Glutamatergic neuron (in vitro differentiated cells): ENCODE data around the gene CACNG5. TPM values are rescaled to one million over a fixed set of nuclear protein-coding genes. Genes with fewer than 3 reads are reported as not detected.

Experiments used
- DNase-seq: peaks from one replicate; pipeline ENCODE4 v3.0.0; 2022
- H3K27ac Mint-ChIP-seq: one replicate; pipeline ENCODE4 v1.8.0; 2020; ENCODE audit warnings: mild to moderate bottlenecking, mixed read lengths, inconsistent platforms; ENCODE audit not compliant: unreplicated experiment
- H3K27me3 Mint-ChIP-seq: one replicate; pipeline ENCODE4 v1.8.0; 2020; ENCODE audit warnings: mild to moderate bottlenecking, moderate library complexity, mixed read lengths, inconsistent platforms; ENCODE audit not compliant: unreplicated experiment
- H3K36me3 Mint-ChIP-seq: one replicate; pipeline ENCODE4 v1.8.0; 2020; ENCODE audit warnings: mild to moderate bottlenecking, mixed read lengths, inconsistent platforms; ENCODE audit not compliant: unreplicated experiment
- H3K4me1 Mint-ChIP-seq: one replicate; pipeline ENCODE4 v1.8.0; 2020; ENCODE audit warnings: mild to moderate bottlenecking, low read depth, mixed read lengths, inconsistent platforms; ENCODE audit not compliant: unreplicated experiment
- H3K4me3 Mint-ChIP-seq: one replicate; pipeline ENCODE4 v1.8.0; 2020; ENCODE audit warnings: mild to moderate bottlenecking, mixed read lengths, inconsistent platforms; ENCODE audit not compliant: unreplicated experiment
- H3K9me3 Mint-ChIP-seq: one replicate; pipeline ENCODE4 v1.8.0; 2020; ENCODE audit warnings: mild to moderate bottlenecking, moderate library complexity, mixed read lengths, inconsistent platforms; ENCODE audit not compliant: unreplicated experiment
- CTCF ChIP-seq: fragments of 200-600 bp; sonication (generic); IDR thresholded peaks from one replicate; pipeline ENCODE4 v1.5.0; 2021; ENCODE audit not compliant: partially characterized antibody, unreplicated experiment
- total RNA-seq: library from RNA; stranded (reverse); fragmentation: NEBNext Ultra II Directional; extraction: Animal tissue kit (Norgen Biotek cat#: 25700); gene quantifications from one replicate; pipeline ENCODE4 v1.2.1, GENCODE V29; 2021; ENCODE audit not compliant: unreplicated experiment

CACNG5 gene
- total RNA-seq, 1 donor from 2014 or later = 45.1 TPM

- Mint-ChIP-seq H3K36me3 (no peaks in the 10 kb centered on the region), H3K27ac (no peak overlapping the region), H3K27me3 (peaks cover 4% of the 10 kb centered on the region), H3K9me3 (peaks cover 1% of the 10 kb centered on the region), H3K4me3 (no peak overlapping the region), H3K4me1 (peaks cover 22% of the 10 kb centered on the region)
- no peak for TF ChIP-seq CTCF
- DNase-seq = no peak
Measured at GRCh38 chr17:66803474-66803951, 31.4 kb upstream of the CACNG5 start.

- TF ChIP-seq CTCF = no peak
- Mint-ChIP-seq H3K4me3 (no peak overlapping the region), H3K4me1 (peaks cover 22% of the 10 kb centered on the region), H3K36me3 (no peaks in the 10 kb centered on the region), H3K9me3 (peaks cover 1% of the 10 kb centered on the region), H3K27ac (no peak overlapping the region), H3K27me3 (peaks cover 4% of the 10 kb centered on the region)
- DNase-seq = no peak
Measured at GRCh38 chr17:66805567-66805966, 29.4 kb upstream of the CACNG5 start.

- TF ChIP-seq CTCF = no peak
Measured at GRCh38 chr17:66807182-66807581, 27.7 kb upstream of the CACNG5 start.

GRCh38 chr17:66809408-66809807 lies 25.5 kb upstream of the CACNG5 start:
- Mint-ChIP-seq H3K27ac (no peak overlapping the region), H3K36me3 (peaks cover 5% of the 10 kb centered on the region), H3K4me3 (no peak overlapping the region), H3K9me3 (peaks cover 5% of the 10 kb centered on the region), H3K27me3 (peaks cover 13% of the 10 kb centered on the region), H3K4me1 (peaks cover 33% of the 10 kb centered on the region)
- no peak for TF ChIP-seq CTCF
- DNase-seq = no peak

More at GRCh38 chr17:66807182-66807581, 27.7 kb upstream of the CACNG5 start:
- Mint-ChIP-seq H3K4me3 (no peak overlapping the region), H3K4me1 (peaks cover 22% of the 10 kb centered on the region), H3K36me3 (no peaks in the 10 kb centered on the region), H3K9me3 (peaks cover 1% of the 10 kb centered on the region), H3K27me3 (peaks cover 7% of the 10 kb centered on the region), H3K27ac (no peak overlapping the region)
- DNase-seq = no peak

GRCh38 chr17:66810951-66811682 lies 23.8 kb upstream of the CACNG5 start:
- no peak for TF ChIP-seq CTCF
- Mint-ChIP-seq H3K27ac (no peak overlapping the region), H3K27me3 (peaks cover 13% of the 10 kb centered on the region), H3K4me1 (peaks cover 29% of the 10 kb centered on the region), H3K4me3 (no peak overlapping the region), H3K9me3 (peaks cover 5% of the 10 kb centered on the region), H3K36me3 (peaks cover 5% of the 10 kb centered on the region)
- no peak for DNase-seq
